Heart right ventricle (tissue), 16 donors: Measurements from ENCODE around the gene KLC3. TPM values are rescaled to one million over a fixed set of nuclear protein-coding genes. Genes with fewer than 3 reads are reported as not detected.

Source experiments
- ATAC-seq, 8 donors: fragments of 200-7000 bp; cut with Tn5 transposase; one replicate each; pipeline ENCODE4 v1.9.1; 2020; ENCODE audit warnings: mild to moderate bottlenecking in 8 of 8, moderate library complexity in 8 of 8, moderate number of reproducible peaks in 1 of 8
- DNase-seq, 2 donors: peaks; one replicate each; pipeline ENCODE4 v3.0.0-alpha.2; 2020
- H3K27ac ChIP-seq, 10 donors: fragments of 200-600 bp; sonication (generic) in 2 of 10; one replicate each; pipeline versions ENCODE4 v1.5.0 to v1.8.0; 2020 to 2022; ENCODE audit warnings: mild to moderate bottlenecking in 3 of 10
- H3K27me3 ChIP-seq, 7 donors: fragments of 200-600 bp; one replicate each; pipeline ENCODE4 v1.8.0; 2021 to 2022; ENCODE audit warnings: mild to moderate bottlenecking in 2 of 7
- H3K36me3 ChIP-seq, 9 donors: fragments of 200-600 bp; sonication (generic) in 1 of 9; one replicate each; pipeline versions ENCODE4 v1.5.0 to v1.8.0; 2020 to 2022; ENCODE audit warnings: mild to moderate bottlenecking in 2 of 9
- H3K4me1 ChIP-seq, 9 donors: fragments of 200-600 bp; sonication (generic) in 1 of 9; one replicate each; pipeline versions ENCODE4 v1.5.0 to v1.8.0; 2020 to 2022; ENCODE audit warnings: mild to moderate bottlenecking in 4 of 9
- H3K4me3 ChIP-seq, 10 donors: fragments of 200-600 bp; sonication (generic) in 2 of 10; one replicate each; pipeline versions ENCODE4 v1.5.0 to v1.8.0; 2020 to 2022; ENCODE audit warnings: mild to moderate bottlenecking in 7 of 10, moderate library complexity in 2 of 10
- H3K9me3 ChIP-seq, 11 donors: fragments of 200-600 bp in 10 of 11; sonication (generic) in 2 of 11; one replicate each; pipeline versions ENCODE4 v1.5.0 to v1.8.0; 2013 to 2022; ENCODE audit warnings: mild to moderate bottlenecking in 2 of 11, control low read depth in 1 of 11, moderate library complexity in 1 of 11
- CTCF ChIP-seq, 9 donors: fragments of 200-600 bp; sonication (generic) in 2 of 9; IDR thresholded peaks; one replicate each; pipeline versions ENCODE4 v1.5.0 to v1.8.0; 2021 to 2022; ENCODE audit warnings: antibody characterized with exemption in 9 of 9, mild to moderate bottlenecking in 5 of 9, moderate library complexity in 1 of 9
- WGBS, 2 donors: extraction: QIAGEN DNeasy Blood & Tissue Kit; methylation state at CpG; one replicate each; pipeline ENCODE4 v1.1.7; 2013; ENCODE audit warnings: inconsistent platforms in 1 of 2; 5-methylcytosine and 5-hydroxymethylcytosine counted together
- intact Hi-C, 10 donors: fragments of 100-400 bp; cut with DNase I; formaldehyde crosslinking; loops; one replicate each; pipeline versions ENCODE4 v1.11.1 to v1.14.2; 2022
- polyA plus RNA-seq, 2 donors: library from polyadenylated mRNA; stranded (reverse); fragments of 200-250 nt; gene quantifications; one replicate each; pipeline ENCODE4 v1.2.3, GENCODE V29; 2013
- total RNA-seq, 10 donors: library from RNA; stranded (reverse); fragmentation: NEBNext Ultra II Directional in 3 of 10; extraction: Animal tissue kit (Norgen Biotek cat#: 25700) in 3 of 10; gene quantifications; one replicate each; pipeline versions ENCODE4 v1.2.1 to v1.2.4, GENCODE V29; 2021 to 2023
- donor health status: Arrhythmogenic right ventricular cardiomyopathy.
- donor health status: ischemic (EF 13 %, LVEDD 7.1; RV severe dilation, severe dysfunction).
- donor health status: healthy with polysubstance abuse.
- donor health status: DM: no; HTN: yes; CAD: no.
- donor health status: DM: no; HTN: no; CAD: no.
- donor health status: ischemic (EF 25% LVEDD 6.9; RV normal size, moderate dysfunction).
- donor health status: ischemic (EF 25% LVEDD 5.7; RV mildly dilated, moderate dysfunction).
- donor health status: healthy.
- donor health status: DM: yes; HTN: yes; CAD: no.
- donor health status: Ischemic cardiomyopathy.
- donor health status: ischemic (EF 35%, LVEDD 5.7; RV mildly dilated, moderate dysfunction).
- donor health status: nonischemic (EF 11% LVEDD 7.7; RV severe dilation, severe dysfunction).
- donor health status: DM: yes; HTN: yes; CAD: no.
- donor health status: PGD.
- donor health status: ischemic (EF 29% LVEDD 5.4; RV normal size, mild dysfunction).
- donor health status: nonischemic (EF 23%, LVEDD 6.1; RV moderate dilation, normal function).

KLC3 gene
- total and polyA plus RNA-seq, 12 donors, result 0.14 to 0.16 (median 0.14) TPM; not detected in 9

DNA sequence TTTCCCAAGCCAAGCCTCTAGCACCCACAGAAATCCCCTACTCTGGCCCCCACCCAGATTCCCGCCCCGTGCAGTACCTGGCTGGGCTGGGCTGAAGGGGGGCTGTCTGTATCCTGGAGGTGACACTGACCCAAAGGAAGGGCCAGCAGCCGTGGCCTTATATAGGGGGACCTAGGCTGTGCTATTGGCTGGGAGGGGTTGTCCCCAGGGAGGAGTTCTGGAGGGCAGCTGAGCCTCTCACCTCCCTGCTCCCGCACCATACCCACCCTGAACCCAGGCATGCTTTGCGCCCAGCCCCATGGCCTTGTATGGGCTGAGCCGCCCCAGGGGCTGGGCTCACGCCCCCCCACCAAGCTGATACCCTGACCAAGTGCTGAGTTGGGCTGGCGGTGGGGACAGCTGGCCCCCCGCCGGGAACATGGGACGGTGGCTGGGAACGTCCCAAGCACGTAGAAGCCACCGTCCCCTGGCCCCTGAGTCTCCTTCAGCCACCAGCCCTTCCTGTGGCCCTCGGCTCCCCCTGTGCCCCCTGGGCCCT lies 17.7 kb upstream of the KLC3 start, which contains the start of gene CKM:
Gene CKM, minus strand, starts transcription at position 132 of the 538 bp plus-strand sequence. CDS start 3,162 bp downstream, outside the sequence.
- peak; percentile 76 to 91 (median 84) for ATAC-seq
- peak within 1 kb of the TSS; percentile 32 to 64 (median 56) for H3K4me3 ChIP-seq

DNA sequence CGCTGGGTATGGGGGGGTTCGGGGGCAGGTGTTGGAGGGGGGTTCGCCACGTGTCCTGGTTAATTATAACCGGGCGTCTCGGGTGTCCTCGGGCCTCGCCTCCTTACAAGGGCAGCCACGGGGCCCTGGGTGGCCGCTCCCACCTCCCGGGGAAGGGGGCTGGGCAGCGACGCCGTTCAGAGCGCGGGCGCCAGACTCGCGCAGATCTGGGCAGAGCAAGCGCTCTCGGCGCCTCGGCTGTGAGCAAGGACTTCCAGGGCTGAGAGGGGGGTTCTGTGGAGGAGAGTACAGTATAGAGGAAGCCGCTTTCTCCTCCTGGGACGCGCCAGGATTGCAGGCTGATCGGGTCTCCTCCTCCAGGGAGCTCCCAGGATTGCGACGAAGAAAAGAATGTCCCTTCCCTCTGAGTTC lies 16.9 kb upstream of the KLC3 start:
- H3K4me1 ChIP-seq, result peaks cover 0 to 46% (median 8%) of the 10 kb centered on the region in 9 donors
- TF ChIP-seq CTCF (IDR thresholded peaks at IDR 0.05), result no peak
- peak overlapping the region in 9 of 10 donors; percentile 39 to 64 (median 59) for H3K4me3 ChIP-seq
- no peaks in the 10 kb centered on the region for H3K9me3 ChIP-seq
- ATAC-seq, result peak; percentile 68 to 82 (median 75)
- intact Hi-C loops, result loop anchor here in 1 of 10 donors (10.0 kb wide), 1 partner anchor 69 kb away; the partner anchor contains the start of gene MARK4
- H3K27me3 ChIP-seq, result peaks cover 0 to 30% (median 17%) of the 10 kb centered on the region in 7 donors
- peak; percentile 74 to 76 for DNase-seq
- H3K36me3 ChIP-seq, result peaks cover 0 to 8% (median 0%) of the 10 kb centered on the region in 9 donors
- 0 to 3% methylated on average over 26 to 30 of the region's 30 CpGs for WGBS, 2 donors
- peak overlapping the region; percentile 79 to 99 (median 96) for H3K27ac ChIP-seq

More for the DNA sequence above, 17.7 kb upstream of the KLC3 start, which contains the start of gene CKM:
- 14 to 27% methylated on average over 15 of the region's 15 CpGs for WGBS, 2 donors
- peaks cover 0 to 31% (median 17%) of the 10 kb centered on the region in 7 donors for H3K27me3 ChIP-seq
- TF ChIP-seq CTCF (IDR thresholded peaks at IDR 0.05), result no peak
- intact Hi-C loops, result loop anchor here in 1 of 10 donors (10.0 kb wide), 1 partner anchor 68 kb away; the partner anchor contains the start of gene MARK4
- peak within 1 kb of the TSS; percentile 79 to 99 (median 96) for H3K27ac ChIP-seq
- H3K36me3 ChIP-seq, result peaks cover 0 to 17% (median 0%) of the 10 kb centered on the region in 9 donors
- DNase-seq, result peak; percentile 79 to 81
- H3K9me3 ChIP-seq, result no peaks in the 10 kb centered on the region
- peaks cover 0 to 55% (median 8%) of the 10 kb centered on the region in 9 donors for H3K4me1 ChIP-seq

DNA sequence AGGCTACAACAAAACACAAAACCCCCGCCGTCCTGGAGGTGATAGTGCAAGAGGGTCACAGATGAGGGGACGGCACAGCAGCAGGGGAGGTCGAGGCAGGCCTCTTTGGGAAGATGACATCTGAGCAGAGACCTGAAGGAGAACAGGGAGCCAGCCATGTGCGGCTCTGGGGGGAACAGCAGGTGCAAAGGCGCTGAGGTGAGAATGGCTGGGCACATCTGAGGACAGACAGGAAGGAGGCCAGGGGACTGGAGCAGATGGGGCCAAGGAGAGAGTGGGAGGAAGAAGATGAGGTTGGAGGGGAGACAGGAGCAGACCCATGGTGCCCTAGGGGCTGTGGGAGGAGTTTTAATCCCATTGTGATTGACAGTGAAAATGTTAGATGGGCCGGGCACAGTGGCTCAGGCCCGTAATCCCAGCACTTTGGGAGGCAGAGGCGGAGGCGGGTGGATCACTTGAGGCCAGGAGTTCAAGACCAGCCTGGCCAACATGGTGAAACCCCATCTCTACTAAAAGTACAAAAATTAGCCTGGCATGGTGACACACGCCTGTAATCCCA lies 16.1 kb upstream of the KLC3 start:
- intact Hi-C loops, result loop anchor here in 1 of 10 donors (10.0 kb wide), 1 partner anchor 70 kb away; the partner anchor contains the start of gene MARK4
- peaks cover 0 to 27% (median 17%) of the 10 kb centered on the region in 7 donors for H3K27me3 ChIP-seq
- peak overlapping the region; percentile 79 to 99 (median 96) for H3K27ac ChIP-seq
- H3K4me3 ChIP-seq, result peak overlapping the region in 9 of 10 donors; percentile 39 to 64 (median 59)
- H3K9me3 ChIP-seq, result no peaks in the 10 kb centered on the region
- 49 to 53% methylated on average over 11 of the region's 11 CpGs for WGBS, 2 donors
- peaks cover 0 to under 1% (median 0%) of the 10 kb centered on the region in 9 donors for H3K36me3 ChIP-seq
- DNase-seq (no peak), ATAC-seq (no peak)
- H3K4me1 ChIP-seq, result peaks cover 0 to 39% (median 3%) of the 10 kb centered on the region in 9 donors
- no peak for TF ChIP-seq CTCF (IDR thresholded peaks at IDR 0.05)

- Histone ChIP-seq H3K4me1 (peaks cover 0 to 27% (median 3%) of the 10 kb centered on the region in 9 donors), H3K4me3 (no peak overlapping the region), H3K27me3 (peaks cover 0 to 21% (median 16%) of the 10 kb centered on the region in 7 donors), H3K27ac (no peak overlapping the region), H3K36me3 (no peaks in the 10 kb centered on the region), H3K9me3 (no peaks in the 10 kb centered on the region)
- DNase-seq (no peak), ATAC-seq (no peak)
- 76 to 77% methylated on average over 13 of the region's 13 CpGs for WGBS, 2 donors
- intact Hi-C loops, result loop anchor here in 3 of 10 donors (5.0 to 10.0 kb wide), 2 partner anchors 73 to 75 kb away; partner anchors contain the start of gene MARK4 (in 3 of the 3)
- no peak for TF ChIP-seq CTCF (IDR thresholded peaks at IDR 0.05)
These were observed 13.0 kb upstream of the KLC3 start for GRCh38 chr19:45327404-45328143.
